GM18907 (cell line): ENCODE measurements around the gene PRKN.

ENCODE experiments used
- ATAC-seq: cut with Tn5 transposase; IDR thresholded peaks from one replicate; pipeline ENCODE4 v1.9.1; 2021; ENCODE audit warnings: mild to moderate bottlenecking, moderate library complexity; ENCODE audit not compliant: unreplicated experiment

Gene PRKN

GRCh38 chr6:162343198-162343935 lies 384.2 kb downstream of the PRKN start:
- no peak for ATAC-seq

DNA sequence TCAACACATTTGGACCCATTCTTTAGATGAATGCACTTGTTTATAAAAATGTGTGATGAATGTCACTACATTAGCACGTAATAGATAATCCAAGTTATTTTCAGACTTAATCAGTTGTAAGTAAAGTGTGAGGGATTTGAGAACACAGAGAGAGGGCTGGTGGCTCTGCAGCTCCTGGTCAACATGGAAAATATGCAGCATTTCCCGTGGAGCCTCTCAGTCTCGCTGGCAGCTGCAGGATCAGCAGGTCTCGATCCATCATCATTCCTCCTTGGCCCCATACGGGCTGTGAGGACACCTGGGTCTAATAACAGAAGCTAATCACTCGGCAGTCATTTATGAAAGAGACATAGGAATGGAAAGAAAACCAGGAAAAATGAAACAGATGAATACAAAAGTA lies 390.2 kb downstream of the PRKN start:
- ATAC-seq = no peak

DNA sequence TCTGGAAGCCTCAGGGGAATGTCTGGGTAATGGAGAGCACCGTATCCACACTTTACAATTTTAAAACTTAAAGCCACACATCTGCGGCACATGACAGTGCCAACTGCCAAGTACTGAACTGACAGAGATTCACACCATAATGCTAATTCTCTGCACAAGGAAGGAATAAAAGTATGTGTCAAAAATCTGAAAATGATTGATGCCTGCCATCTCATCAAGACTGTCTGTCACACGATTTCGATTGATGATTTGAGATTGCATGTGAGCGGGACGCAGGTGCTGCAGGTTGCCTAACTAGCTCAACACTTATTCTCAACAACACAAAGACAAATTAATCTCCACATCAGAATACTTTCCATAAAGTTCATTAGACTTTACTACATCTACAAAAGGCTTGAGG lies 391.2 kb downstream of the PRKN start:
- no peak for ATAC-seq

GRCh38 chr6:162332365-162332764 lies 395.2 kb downstream of the PRKN start:
- ATAC-seq = no peak

DNA sequence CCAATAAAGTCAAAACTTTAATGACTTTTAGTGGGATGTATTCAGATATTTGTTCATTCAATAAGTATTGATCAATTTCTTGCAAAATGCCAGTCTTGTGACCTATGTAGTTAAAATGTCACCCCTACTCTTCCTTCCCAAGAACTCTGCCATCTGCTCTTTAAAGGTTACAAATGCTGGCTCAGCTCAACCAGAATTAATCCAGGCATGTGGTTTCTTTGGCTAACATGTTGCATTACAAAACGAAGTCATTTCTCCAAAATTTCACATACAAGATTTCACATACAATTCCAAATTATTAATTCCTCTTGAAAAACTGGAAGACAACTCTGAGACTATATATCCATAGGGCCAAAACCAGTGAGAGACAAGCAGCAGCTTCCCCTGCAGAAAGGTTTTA lies 395.7 kb downstream of the PRKN start:
- ATAC-seq = no peak

GRCh38 chr6:162325826-162326225 lies 401.7 kb downstream of the PRKN start:
- ATAC-seq = no peak

DNA sequence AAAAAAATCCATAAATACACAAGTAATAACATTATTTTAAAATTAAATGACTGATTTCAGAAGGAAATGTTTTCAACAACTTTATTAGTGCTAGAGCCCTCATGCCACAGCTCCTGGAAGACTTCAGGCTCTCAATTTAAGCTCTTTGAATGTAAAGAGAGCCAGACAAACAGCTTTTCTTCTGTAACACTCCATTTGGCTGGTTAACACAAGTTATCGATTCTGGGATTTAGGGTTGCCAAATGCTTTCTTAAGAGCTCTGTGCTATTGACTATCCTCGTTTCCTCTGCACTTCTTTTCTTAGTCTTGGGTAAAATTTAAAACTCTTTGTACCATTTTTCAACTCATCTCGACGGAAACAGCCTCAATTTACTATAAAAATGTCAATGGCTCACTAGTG lies 402.5 kb downstream of the PRKN start:
- ATAC-seq = no peak

GRCh38 chr6:162315291-162315690 lies 412.3 kb downstream of the PRKN start:
- no peak for ATAC-seq

DNA sequence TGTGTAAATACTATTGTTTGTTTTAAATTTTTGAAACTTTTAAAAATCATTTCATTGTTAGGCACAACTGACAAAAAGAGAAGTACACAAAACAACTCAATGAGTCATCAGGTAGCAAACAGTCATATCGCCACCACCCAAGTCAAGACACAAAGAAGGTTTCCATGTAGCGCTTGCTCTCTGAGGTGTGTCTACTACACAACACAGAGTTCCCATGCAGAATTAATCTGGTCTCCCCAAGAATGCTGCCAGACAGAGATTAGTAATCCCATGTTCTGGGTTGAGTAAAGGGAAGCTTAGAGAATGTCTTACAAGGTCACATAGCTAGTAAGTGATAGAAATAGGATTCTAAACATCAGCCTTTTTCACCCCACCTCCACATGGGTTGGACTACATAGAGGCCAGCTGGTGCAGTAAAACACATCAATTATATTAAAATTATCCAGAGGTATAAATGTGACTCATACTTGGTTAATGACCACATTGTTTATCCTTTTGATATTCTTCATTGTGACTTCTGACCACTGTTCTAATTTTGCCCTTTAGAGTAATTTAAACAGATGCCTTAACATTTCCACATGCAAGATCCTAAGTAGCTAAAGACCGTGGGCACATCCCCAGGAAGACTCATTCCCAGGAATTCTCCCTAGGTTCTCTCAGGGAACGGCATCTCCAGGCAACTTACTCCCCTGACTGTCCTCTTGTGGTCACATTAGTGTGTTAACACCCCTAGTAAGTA lies 413.5 kb downstream of the PRKN start:
- ATAC-seq = no peak

- ATAC-seq = no peak
Measured at GRCh38 chr6:162307865-162308264, 419.7 kb downstream of the PRKN start.

GRCh38 chr6:162306616-162307015 lies 420.9 kb downstream of the PRKN start:
- no peak for ATAC-seq

- ATAC-seq = no peak
Measured at GRCh38 chr6:162301128-162301527, 426.4 kb downstream of the PRKN start.

GRCh38 chr6:162294029-162294428 lies 433.5 kb downstream of the PRKN start:
- no peak for ATAC-seq

- ATAC-seq = no peak
Measured at GRCh38 chr6:162292915-162293314, 434.7 kb downstream of the PRKN start.

DNA sequence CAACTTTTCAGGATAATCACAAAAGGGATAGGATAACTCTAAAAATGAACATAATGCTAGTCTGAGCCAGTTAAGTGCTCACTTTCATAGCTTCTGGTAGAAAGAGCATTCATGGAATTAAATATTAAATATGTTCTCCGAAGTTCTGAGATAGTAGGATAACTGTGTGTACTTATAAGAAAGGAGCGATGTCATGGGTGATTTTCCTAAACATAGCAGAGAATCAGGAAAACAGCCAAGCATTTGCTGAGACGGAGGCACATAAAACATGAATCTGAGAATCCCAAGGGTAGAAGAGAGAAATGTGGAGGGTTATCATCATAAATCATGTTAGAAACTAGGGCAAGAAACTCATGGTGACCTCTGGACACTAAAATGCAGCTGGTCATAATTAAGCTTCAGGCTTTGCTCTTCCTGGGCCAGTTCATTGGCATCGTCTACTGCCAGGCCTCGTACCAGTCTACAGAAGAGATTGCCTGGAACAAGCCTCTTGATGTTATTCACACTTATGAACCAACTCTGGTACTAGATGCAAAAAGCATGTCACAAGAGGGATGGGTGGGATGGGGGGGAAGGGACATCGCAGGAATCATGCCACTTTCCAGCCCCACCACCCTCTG lies 436.6 kb downstream of the PRKN start:
- ATAC-seq = no peak

GRCh38 chr6:162289972-162290371 lies 437.6 kb downstream of the PRKN start:
- ATAC-seq = no peak

DNA sequence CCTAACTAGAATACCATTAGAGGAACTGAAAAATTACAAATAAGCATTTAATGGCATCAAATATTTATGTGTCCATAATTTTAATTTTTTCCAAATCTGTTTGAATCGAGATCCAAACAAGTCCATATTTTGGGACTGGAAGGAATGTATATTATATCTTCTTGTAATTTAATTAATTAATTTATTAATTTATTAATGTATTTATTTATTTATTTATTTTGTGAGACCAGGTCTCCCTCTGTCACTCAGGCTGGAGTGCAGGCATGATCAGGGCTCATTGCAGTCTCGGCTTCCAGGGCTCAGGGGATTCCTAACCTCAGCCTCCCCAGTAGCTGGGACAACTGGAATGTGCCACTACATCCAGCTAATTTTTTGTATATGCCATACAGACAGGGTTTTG lies 453.6 kb downstream of the PRKN start:
- ATAC-seq = no peak

- ATAC-seq = no peak
Measured at GRCh38 chr6:162271922-162272321, 455.6 kb downstream of the PRKN start.

GRCh38 chr6:162270966-162271365 lies 456.6 kb downstream of the PRKN start:
- ATAC-seq = no peak

GRCh38 chr6:162267641-162268040 lies 459.9 kb downstream of the PRKN start:
- ATAC-seq = no peak

DNA sequence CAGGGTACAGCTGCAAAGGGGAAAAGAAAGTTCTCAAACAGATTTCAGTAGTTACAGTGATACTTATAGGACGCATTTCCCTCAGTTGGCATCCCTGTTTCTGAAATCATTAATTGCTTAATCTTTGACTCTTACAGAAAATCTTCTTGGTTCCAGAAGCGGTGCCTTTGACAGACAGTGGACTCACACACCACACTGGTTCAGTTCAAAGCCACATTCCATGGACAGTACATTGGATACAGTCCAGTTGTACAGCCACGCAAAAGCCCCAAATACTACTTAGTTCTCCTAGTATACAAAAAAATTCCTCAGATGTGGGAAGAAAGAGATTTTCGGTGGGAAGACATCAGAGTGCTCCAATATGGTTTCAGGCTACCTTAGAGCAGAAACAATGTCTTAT lies 460.4 kb downstream of the PRKN start:
- ATAC-seq = no peak

DNA sequence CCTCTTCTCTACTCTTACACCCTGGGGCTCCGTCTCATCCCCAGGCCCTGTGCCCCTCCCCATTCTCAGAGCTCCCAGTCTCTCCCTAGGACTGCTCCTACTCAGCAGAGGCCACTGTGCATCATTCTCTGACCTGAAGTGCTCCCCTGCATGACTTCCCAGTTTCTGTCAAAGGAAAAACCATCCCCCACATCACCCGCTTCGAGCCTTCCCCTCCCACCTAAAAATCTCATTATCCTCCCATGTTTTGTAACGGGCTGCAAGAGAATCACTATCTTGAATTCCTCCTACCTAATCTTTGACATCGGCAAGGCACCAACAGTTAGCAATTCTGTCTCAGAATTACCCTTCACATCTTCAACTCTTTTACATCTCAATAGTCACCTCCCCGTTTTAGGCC lies 463.0 kb downstream of the PRKN start:
- ATAC-seq = no peak
